Parathyroid adenoma (tissue), 2 donors: ENCODE data around the gene PTPN3.

Experiments
- H2AFZ ChIP-seq: fragments of 300-600 bp; sonication (generic); one replicate; pipeline ENCODE4 v1.7.0; 2017; ENCODE audit warnings: antibody characterized with exemption, mild to moderate bottlenecking
- H3K27ac ChIP-seq: fragments of 300-600 bp; sonication (generic); one replicate; pipeline ENCODE4 v1.7.0; 2017
- H3K27me3 ChIP-seq: fragments of 300-600 bp; sonication (generic); one replicate; pipeline ENCODE4 v1.7.0; 2017; ENCODE audit warnings: low read length; ENCODE audit not compliant: control insufficient read depth, insufficient read depth
- H3K36me3 ChIP-seq: fragments of 300-600 bp; sonication (generic); one replicate; pipeline ENCODE4 v1.7.0; 2017; ENCODE audit warnings: low read length; ENCODE audit not compliant: control insufficient read depth, insufficient read depth
- H3K4me1 ChIP-seq: fragments of 300-600 bp; sonication (generic); one replicate; pipeline ENCODE4 v1.7.0; 2017; ENCODE audit warnings: control low read depth
- H3K4me2 ChIP-seq: fragments of 300-600 bp; sonication (generic); one replicate; pipeline ENCODE4 v1.7.0; 2017; ENCODE audit warnings: low read length
- H3K4me3 ChIP-seq: fragments of 300-600 bp; sonication (generic); one replicate; pipeline ENCODE4 v1.7.0; 2017; ENCODE audit warnings: low read depth, low read length
- H3K79me2 ChIP-seq: fragments of 300-600 bp; sonication (generic); one replicate; pipeline ENCODE4 v1.7.0; 2017; ENCODE audit warnings: control low read depth
- H3K9ac ChIP-seq: fragments of 300-600 bp; sonication (generic); one replicate; pipeline ENCODE4 v1.7.0; 2017; ENCODE audit warnings: mild to moderate bottlenecking
- H3K9me3 ChIP-seq: fragments of 300-600 bp; sonication (generic); one replicate; pipeline ENCODE4 v1.7.0; 2017; ENCODE audit warnings: low read length; ENCODE audit not compliant: control insufficient read depth
- TF ChIP-seq, protein P1 (sequence below): fragments of 300-600 bp; sonication (generic); IDR thresholded peaks from one replicate; pipeline ENCODE4 v1.7.0; 2017; ENCODE audit warnings: antibody characterized with exemption, mild to moderate bottlenecking
- donor health status: primary hyperparathyroidism.

PTPN3 gene

DNA sequence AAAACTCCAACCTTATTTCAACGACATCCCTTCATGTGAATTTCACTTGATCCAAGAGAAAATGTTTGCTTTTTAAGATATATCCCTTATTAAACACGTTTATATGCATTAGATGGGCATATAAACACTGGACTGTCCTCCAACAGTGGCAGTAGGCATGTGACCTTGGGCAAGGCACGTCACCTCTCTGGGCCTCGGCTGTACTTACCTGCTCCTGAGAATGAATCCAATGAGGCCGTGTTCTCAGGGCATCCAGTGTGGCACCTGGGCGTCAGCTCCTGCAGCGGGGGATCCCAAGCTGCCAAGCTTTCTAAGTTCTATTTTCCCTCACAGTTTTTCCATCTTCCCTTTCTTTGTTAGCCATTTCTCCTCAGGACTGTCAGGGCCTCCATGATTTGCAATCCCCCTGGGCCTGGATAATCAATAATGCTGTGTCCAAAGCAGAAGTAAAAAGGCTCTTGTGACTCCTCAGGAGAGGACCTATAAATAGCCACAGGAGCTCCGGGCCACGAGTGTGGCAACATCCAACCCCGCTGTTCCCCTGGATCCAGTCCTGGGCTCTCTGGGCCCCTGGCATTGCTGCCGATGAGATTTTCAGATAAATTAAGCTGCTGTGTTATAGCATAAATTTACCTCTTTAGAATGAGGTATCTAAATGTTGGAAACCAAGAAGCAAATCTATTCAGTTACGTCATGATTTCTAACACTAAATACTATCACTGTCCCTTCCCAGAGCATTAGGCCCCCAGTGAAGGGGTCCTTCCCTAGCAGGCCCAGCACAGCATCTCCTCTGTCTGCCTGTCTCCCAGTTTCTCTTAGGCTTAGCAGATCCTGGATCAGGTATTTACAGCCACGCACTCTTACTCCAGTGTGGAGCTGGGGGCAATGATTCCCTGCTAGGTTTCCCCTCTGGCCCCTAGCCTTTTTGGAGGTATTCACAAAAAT is 76.8 kb downstream of the PTPN3 start:
- H3K4me3 ChIP-seq: no peak overlapping the region
- H3K4me2 ChIP-seq: no peak overlapping the region
- H3K27ac ChIP-seq: no peak overlapping the region
- no peak overlapping the region for H2AFZ ChIP-seq
- H3K9ac ChIP-seq: no peak overlapping the region
- no peaks in the 10 kb centered on the region for H3K4me1 ChIP-seq
- H3K9me3 ChIP-seq: no peaks in the 10 kb centered on the region
- H3K27me3 ChIP-seq: no peaks in the 10 kb centered on the region
- H3K36me3 ChIP-seq: no peaks in the 10 kb centered on the region
- TF ChIP-seq, protein P1, sequence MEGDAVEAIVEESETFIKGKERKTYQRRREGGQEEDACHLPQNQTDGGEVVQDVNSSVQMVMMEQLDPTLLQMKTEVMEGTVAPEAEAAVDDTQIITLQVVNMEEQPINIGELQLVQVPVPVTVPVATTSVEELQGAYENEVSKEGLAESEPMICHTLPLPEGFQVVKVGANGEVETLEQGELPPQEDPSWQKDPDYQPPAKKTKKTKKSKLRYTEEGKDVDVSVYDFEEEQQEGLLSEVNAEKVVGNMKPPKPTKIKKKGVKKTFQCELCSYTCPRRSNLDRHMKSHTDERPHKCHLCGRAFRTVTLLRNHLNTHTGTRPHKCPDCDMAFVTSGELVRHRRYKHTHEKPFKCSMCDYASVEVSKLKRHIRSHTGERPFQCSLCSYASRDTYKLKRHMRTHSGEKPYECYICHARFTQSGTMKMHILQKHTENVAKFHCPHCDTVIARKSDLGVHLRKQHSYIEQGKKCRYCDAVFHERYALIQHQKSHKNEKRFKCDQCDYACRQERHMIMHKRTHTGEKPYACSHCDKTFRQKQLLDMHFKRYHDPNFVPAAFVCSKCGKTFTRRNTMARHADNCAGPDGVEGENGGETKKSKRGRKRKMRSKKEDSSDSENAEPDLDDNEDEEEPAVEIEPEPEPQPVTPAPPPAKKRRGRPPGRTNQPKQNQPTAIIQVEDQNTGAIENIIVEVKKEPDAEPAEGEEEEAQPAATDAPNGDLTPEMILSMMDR: no peak
- no peaks in the 10 kb centered on the region for H3K79me2 ChIP-seq

DNA sequence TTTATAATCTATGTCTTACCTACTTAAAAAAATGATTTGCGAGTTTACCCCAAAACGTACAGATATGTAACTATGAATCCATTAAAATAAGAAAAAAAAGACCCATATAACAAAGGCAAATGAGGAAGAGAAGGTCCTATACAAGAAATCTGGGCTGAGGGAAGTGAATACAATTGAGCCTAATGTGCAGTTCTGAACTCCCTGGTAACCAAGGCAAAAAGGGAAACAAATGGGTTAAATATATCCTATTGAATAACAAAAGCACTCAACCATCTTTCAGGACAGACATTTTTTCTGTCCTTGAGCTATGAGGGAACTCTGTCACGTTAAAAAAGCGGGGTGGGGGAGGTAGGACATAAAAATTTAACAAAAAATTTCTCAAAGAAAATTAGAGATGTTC is 78.6 kb downstream of the PTPN3 start:
- Histone ChIP-seq H3K9ac (no peak overlapping the region), H3K79me2 (no peaks in the 10 kb centered on the region), H3K36me3 (no peaks in the 10 kb centered on the region), H3K4me3 (no peak overlapping the region), H3K27me3 (no peaks in the 10 kb centered on the region), H3K27ac (no peak overlapping the region), H3K9me3 (no peaks in the 10 kb centered on the region), H3K4me1 (no peaks in the 10 kb centered on the region), H3K4me2 (no peak overlapping the region), H2AFZ (no peak overlapping the region)
- TF ChIP-seq, protein P1: no peak

DNA sequence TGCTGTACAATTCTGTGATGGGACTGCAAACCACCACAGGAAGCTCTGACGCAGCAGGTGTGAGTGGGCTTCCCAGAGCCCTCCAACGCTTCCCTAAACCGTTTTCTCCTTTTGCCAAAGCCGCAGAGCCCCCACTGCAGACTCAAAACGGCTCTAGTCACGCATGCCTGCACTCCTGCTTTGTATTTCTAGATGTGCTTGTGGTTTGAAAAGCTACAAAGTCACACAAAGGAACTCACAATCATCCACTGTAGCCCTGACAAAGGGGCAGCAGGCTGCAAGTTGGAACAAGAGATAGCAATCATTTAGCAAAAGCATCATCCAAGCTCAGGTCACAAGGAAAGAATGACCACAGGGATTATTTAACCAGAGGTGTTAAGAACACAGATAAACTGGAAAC is 79.3 kb downstream of the PTPN3 start:
- H3K9me3 ChIP-seq: no peaks in the 10 kb centered on the region
- no peak overlapping the region for H3K27ac ChIP-seq
- no peaks in the 10 kb centered on the region for H3K4me1 ChIP-seq
- no peaks in the 10 kb centered on the region for H3K79me2 ChIP-seq
- no peak overlapping the region for H3K4me2 ChIP-seq
- H3K36me3 ChIP-seq: no peaks in the 10 kb centered on the region
- H2AFZ ChIP-seq: no peak overlapping the region
- no peaks in the 10 kb centered on the region for H3K27me3 ChIP-seq
- no peak overlapping the region for H3K4me3 ChIP-seq
- no peak overlapping the region for H3K9ac ChIP-seq
- TF ChIP-seq, protein P1: no peak

DNA sequence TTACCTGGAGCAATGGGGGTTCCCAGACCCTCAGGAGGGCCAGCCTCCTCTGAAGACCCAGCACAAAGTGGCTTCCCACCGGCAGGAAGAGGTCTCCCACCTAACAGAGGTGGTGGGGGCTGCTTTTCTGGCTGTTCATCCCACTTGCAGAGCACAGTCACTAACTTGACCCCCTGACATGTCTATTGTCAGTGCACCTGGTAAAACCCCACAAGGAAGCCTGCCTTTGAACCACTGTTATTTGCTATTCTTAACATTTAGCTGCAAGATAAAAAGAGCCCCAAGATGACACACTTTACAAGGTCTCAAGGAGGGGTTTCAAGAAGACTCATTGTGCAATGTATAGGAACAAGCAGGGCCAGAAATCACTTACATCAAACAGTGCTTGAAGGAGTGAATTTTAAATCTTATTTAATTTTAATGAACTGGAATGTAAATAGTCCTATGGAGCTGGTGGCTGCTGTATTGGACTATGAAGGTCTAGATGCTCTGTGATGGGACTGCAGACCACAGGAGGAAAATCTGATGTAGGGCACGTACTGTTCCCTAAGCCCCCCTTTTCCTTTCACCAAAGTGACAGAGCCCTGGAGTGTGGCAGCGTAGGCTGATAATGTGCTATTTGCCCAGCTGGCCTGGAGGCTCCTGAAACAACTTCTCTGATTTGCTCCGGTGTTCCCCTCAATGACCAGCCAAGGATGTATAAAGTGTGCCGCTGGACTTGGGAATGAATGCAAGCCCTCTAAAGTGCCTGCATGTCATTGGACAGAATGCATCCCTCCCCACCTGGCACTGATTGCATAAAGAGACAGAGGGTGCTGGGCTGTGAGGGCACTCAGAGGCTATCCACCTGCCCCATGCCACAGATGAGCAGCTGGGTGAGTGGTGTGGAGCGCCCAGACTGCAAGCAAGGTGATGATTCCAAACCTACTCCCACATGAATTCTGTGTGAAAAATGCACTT is 80.2 kb downstream of the PTPN3 start:
- no peaks in the 10 kb centered on the region for H3K9me3 ChIP-seq
- no peaks in the 10 kb centered on the region for H3K27me3 ChIP-seq
- H3K79me2 ChIP-seq: no peaks in the 10 kb centered on the region
- H3K36me3 ChIP-seq: no peaks in the 10 kb centered on the region
- no peak overlapping the region for H3K4me3 ChIP-seq
- TF ChIP-seq, protein P1: no peak
- no peak overlapping the region for H2AFZ ChIP-seq
- H3K4me2 ChIP-seq: no peak overlapping the region
- no peak overlapping the region for H3K27ac ChIP-seq
- H3K9ac ChIP-seq: no peak overlapping the region
- H3K4me1 ChIP-seq: no peaks in the 10 kb centered on the region
